Body of pancreas (tissue), 4 donors: Measurements from ENCODE around the gene DNAJC1.

Experiments used
- POLR2A ChIP-seq, 3 donors: fragments of 450-650 bp; IDR thresholded peaks; one replicate each; pipeline ENCODE4 v1.6.1; 2016; ENCODE audit warnings: antibody characterized with exemption in 3 of 3, mild to moderate bottlenecking in 2 of 3
- TF ChIP-seq, protein P1 (sequence below), 7 experiments: fragments of 450-650 bp in 4 of 7; fragments of 200-600 bp in 3 of 7; sonication (generic) in 3 of 7; IDR thresholded peaks; one replicate each; pipeline ENCODE4 v1.5.1; 2016 to 2019; ENCODE audit warnings: antibody characterized with exemption in 7 of 7

DNA sequence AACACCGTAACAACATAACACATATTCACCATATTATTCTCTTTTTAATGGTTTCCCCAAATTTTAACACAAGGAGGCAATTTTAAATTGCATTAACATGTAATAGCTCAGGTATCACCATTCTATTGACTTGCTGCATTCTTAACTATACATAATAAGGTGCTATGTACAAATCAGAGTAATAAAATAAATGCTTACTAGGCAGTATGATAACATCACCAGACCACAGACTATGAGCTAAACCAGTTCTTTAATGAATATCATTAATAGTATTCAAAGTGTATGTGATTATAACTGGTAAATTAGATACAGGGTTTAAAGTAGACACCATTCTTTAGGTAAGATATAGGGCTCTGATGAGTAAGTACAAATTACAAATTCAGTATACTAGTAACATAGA lies 226.6 kb downstream of the DNAJC1 start:
- TF ChIP-seq, protein P1, sequence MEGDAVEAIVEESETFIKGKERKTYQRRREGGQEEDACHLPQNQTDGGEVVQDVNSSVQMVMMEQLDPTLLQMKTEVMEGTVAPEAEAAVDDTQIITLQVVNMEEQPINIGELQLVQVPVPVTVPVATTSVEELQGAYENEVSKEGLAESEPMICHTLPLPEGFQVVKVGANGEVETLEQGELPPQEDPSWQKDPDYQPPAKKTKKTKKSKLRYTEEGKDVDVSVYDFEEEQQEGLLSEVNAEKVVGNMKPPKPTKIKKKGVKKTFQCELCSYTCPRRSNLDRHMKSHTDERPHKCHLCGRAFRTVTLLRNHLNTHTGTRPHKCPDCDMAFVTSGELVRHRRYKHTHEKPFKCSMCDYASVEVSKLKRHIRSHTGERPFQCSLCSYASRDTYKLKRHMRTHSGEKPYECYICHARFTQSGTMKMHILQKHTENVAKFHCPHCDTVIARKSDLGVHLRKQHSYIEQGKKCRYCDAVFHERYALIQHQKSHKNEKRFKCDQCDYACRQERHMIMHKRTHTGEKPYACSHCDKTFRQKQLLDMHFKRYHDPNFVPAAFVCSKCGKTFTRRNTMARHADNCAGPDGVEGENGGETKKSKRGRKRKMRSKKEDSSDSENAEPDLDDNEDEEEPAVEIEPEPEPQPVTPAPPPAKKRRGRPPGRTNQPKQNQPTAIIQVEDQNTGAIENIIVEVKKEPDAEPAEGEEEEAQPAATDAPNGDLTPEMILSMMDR (IDR thresholded peaks at IDR 0.05), result no peak
- TF ChIP-seq POLR2A (IDR thresholded peaks at IDR 0.05), result no peak
